OCI-LY3 (cell line): ENCODE data around the gene HELLS.
"Not testable (repeated sequence)": the region's sequence is repeated elsewhere in the genome, so short reads cannot be mapped to it uniquely, and the experiment has no call there.

Experiments used
- H2AFZ ChIP-seq: fragments of 200-600, 300-600 bp; shearing (Covaris generic); 2 replicates; pipeline ENCODE4 v1.6.0; 2014; ENCODE audit warnings: antibody characterized with exemption, low read depth, low read length
- H3K27ac ChIP-seq: fragments of 200-600, 300-600 bp; sonication (generic); 2 replicates; pipeline ENCODE4 v1.5.1; 2014; ENCODE audit warnings: mild to moderate bottlenecking, low read length, moderate library complexity, mixed read lengths
- H3K27me3 ChIP-seq: fragments of 200-600, 300-600 bp; sonication (generic); 2 replicates; pipeline ENCODE4 v1.6.1; 2014; ENCODE audit warnings: low read depth, low read length, mixed read lengths
- H3K36me3 ChIP-seq: fragments of 200-600, 300-600 bp; sonication (generic); replicated peaks from 2 replicates; pipeline ENCODE3; 2014; ENCODE audit warnings: low read depth, low read length, mixed read lengths
- H3K4me1 ChIP-seq: fragments of 300-600, 200-600 bp; sonication (generic); 2 replicates; pipeline ENCODE4 v1.6.1; 2014; ENCODE audit warnings: low read length, mixed read lengths
- H3K4me2 ChIP-seq: fragments of 200-600, 300-600 bp; sonication (generic); 2 replicates; pipeline ENCODE4 v1.6.1; 2014; ENCODE audit warnings: low read length, mixed read lengths
- H3K4me3 ChIP-seq: fragments of 300-600, 200-600 bp; sonication (generic); 2 replicates; pipeline ENCODE4 v1.5.1; 2014; ENCODE audit warnings: antibody characterized with exemption, mild to moderate bottlenecking, low read length, moderate library complexity
- H3K79me2 ChIP-seq: fragments of 300-600, 200-600 bp; shearing (Covaris generic); 2 replicates; pipeline ENCODE4 v1.6.1; 2014; ENCODE audit warnings: mild to moderate bottlenecking, low read length, mixed read lengths
- H3K9ac ChIP-seq: fragments of 300-600, 200-600 bp; shearing (Covaris generic); 2 replicates; pipeline ENCODE4 v1.6.0; 2014; ENCODE audit warnings: mild to moderate bottlenecking, low read length, moderate library complexity
- H3K9me3 ChIP-seq: fragments of 200-600, 300-600 bp; shearing (Covaris generic); 2 replicates; pipeline ENCODE4 v1.6.1; 2014; ENCODE audit warnings: low read length, mixed read lengths; ENCODE audit not compliant: insufficient read depth
- H4K20me1 ChIP-seq: fragments of 200-600, 300-600 bp; sonication (generic); 2 replicates; pipeline ENCODE4 v1.6.1; 2016; ENCODE audit warnings: low read length, mixed read lengths; ENCODE audit not compliant: insufficient read depth
- CTCF ChIP-seq: fragments of 200-600, 300-600 bp; sonication (generic); IDR thresholded peaks from 2 replicates; pipeline ENCODE4 v1.5.1; 2014; ENCODE audit warnings: antibody characterized with exemption, low read length, low read depth
- EZH2phosphoT487 ChIP-seq: fragments of 200-600 bp; shearing (Covaris generic); IDR thresholded peaks from 2 replicates; pipeline ENCODE4 v1.6.1; 2018; ENCODE audit warnings: antibody characterized with exemption, mixed run types, low read depth

HELLS gene

GRCh38 chr10:94521276-94522250, 24.0 kb upstream of the HELLS start:
- Histone ChIP-seq H4K20me1 (no peaks in the 10 kb centered on the region), H3K4me3 (no peak overlapping the region), H3K79me2 (no peaks in the 10 kb centered on the region), H3K4me1 (no peaks in the 10 kb centered on the region), H3K36me3 (no peaks in the 10 kb centered on the region), H3K27me3 (no peaks in the 10 kb centered on the region), H2AFZ (no peak overlapping the region), H3K9me3 (no peaks in the 10 kb centered on the region), H3K9ac (no peak overlapping the region), H3K27ac (no peak overlapping the region), H3K4me2 (no peak overlapping the region)
- no peak for TF ChIP-seq EZH2phosphoT487
- TF ChIP-seq CTCF = no peak

GRCh38 chr10:94524146-94524545, 21.4 kb upstream of the HELLS start:
- no peak overlapping the region for H3K4me3 ChIP-seq
- no peaks in the 10 kb centered on the region for H3K4me1 ChIP-seq

GRCh38 chr10:94524711-94525110, 20.9 kb upstream of the HELLS start:
- H3K79me2 ChIP-seq = no peaks in the 10 kb centered on the region
- H3K4me2 ChIP-seq = no peak overlapping the region
- H3K27me3 ChIP-seq = no peaks in the 10 kb centered on the region
- no peak overlapping the region for H3K9ac ChIP-seq
- H3K27ac ChIP-seq = no peak overlapping the region
- H3K36me3 ChIP-seq = no peaks in the 10 kb centered on the region
- no peaks in the 10 kb centered on the region for H3K9me3 ChIP-seq
- no peak overlapping the region for H2AFZ ChIP-seq
- H3K4me1 ChIP-seq = no peaks in the 10 kb centered on the region
- TF ChIP-seq EZH2phosphoT487 (no peak), CTCF (no peak)
- H3K4me3 ChIP-seq = no peak overlapping the region
- no peaks in the 10 kb centered on the region for H4K20me1 ChIP-seq

More at GRCh38 chr10:94524146-94524545, 21.4 kb upstream of the HELLS start:
- H3K27ac ChIP-seq = no peak overlapping the region
- no peaks in the 10 kb centered on the region for H3K27me3 ChIP-seq
- H3K4me2 ChIP-seq = no peak overlapping the region
- H3K36me3 ChIP-seq = no peaks in the 10 kb centered on the region
- no peaks in the 10 kb centered on the region for H3K9me3 ChIP-seq
- no peak overlapping the region for H2AFZ ChIP-seq
- TF ChIP-seq EZH2phosphoT487 = no peak
- TF ChIP-seq CTCF = no peak
- H3K9ac ChIP-seq = no peak overlapping the region
- H4K20me1 ChIP-seq = no peaks in the 10 kb centered on the region
- no peaks in the 10 kb centered on the region for H3K79me2 ChIP-seq

GRCh38 chr10:94531550-94531949, 14.0 kb upstream of the HELLS start:
- H3K4me2 ChIP-seq, H3K9me3 ChIP-seq, H3K36me3 ChIP-seq, H2AFZ ChIP-seq, H3K4me3 ChIP-seq, H3K27ac ChIP-seq, H3K4me1 ChIP-seq, H3K79me2 ChIP-seq, H3K9ac ChIP-seq, H4K20me1 ChIP-seq, H3K27me3 ChIP-seq: not testable (repeated sequence)
